ENCODE results near the gene SGMS2. TPM values are rescaled to one million over a fixed set of nuclear protein-coding genes. Genes with fewer than 3 reads are reported as not detected.

Gene SGMS2
- total RNA-seq, 1 donor from 2014 or later: 64.3 TPM

DNA sequence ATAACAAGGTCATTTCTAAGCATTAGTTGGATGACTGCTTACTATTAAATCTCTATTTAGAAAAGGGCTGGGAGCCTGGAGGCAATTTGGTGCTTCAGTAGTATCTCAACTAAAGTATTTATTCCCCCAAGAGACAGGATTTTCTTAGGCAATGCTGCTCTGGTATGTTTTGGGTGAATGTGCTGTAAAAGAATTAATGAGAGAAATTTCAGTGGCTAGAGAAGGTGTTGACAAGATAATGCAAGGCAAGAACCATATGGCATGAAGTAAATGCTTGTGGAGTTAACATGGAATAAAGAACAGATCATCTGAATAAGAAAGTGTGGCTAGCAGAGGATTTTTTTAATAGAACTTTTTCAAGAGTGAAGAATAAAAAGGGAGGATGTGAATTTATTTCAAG, 110.5 kb downstream of the SGMS2 start:
- TF ChIP-seq, protein P1, sequence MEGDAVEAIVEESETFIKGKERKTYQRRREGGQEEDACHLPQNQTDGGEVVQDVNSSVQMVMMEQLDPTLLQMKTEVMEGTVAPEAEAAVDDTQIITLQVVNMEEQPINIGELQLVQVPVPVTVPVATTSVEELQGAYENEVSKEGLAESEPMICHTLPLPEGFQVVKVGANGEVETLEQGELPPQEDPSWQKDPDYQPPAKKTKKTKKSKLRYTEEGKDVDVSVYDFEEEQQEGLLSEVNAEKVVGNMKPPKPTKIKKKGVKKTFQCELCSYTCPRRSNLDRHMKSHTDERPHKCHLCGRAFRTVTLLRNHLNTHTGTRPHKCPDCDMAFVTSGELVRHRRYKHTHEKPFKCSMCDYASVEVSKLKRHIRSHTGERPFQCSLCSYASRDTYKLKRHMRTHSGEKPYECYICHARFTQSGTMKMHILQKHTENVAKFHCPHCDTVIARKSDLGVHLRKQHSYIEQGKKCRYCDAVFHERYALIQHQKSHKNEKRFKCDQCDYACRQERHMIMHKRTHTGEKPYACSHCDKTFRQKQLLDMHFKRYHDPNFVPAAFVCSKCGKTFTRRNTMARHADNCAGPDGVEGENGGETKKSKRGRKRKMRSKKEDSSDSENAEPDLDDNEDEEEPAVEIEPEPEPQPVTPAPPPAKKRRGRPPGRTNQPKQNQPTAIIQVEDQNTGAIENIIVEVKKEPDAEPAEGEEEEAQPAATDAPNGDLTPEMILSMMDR (IDR thresholded peaks at IDR 0.05; ENCODE audit: insufficient read depth, low read length, poor library complexity, severe bottlenecking): no peak
- no peaks in the 10 kb centered on the region for H3K36me3 ChIP-seq (ENCODE audit: control insufficient read depth, insufficient read depth, low read length)
- H3K27me3 ChIP-seq (ENCODE audit: control insufficient read depth, insufficient read depth, low read length): peaks cover 2% of the 10 kb centered on the region
- DNase-seq (ENCODE audit: low read depth): no peak
- H3K4me3 ChIP-seq (ENCODE audit: low read depth, low read length): no peak overlapping the region

DNA sequence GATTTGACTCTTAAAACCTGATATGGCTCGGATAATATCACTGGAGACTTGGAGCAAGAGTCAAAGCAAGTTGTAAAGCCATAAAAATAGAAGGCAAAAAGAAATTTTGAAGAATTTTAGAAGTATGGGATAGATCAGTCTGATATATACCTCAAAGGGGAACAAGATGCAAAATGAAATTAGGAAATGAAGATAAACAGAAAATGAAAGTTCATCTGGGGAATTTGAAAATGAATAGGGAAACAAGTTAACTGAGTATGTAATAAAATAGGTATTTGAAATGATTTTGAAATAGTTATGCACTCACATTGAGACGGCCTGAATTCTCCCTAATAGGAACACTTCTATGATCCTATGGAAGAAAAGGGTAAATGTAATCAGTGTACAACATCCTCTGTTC, 112.3 kb downstream of the SGMS2 start:
- no peak for DNase-seq (ENCODE audit: low read depth)
- TF ChIP-seq, protein P1 (IDR thresholded peaks at IDR 0.05; ENCODE audit: insufficient read depth, low read length, poor library complexity, severe bottlenecking): no peak

DNA sequence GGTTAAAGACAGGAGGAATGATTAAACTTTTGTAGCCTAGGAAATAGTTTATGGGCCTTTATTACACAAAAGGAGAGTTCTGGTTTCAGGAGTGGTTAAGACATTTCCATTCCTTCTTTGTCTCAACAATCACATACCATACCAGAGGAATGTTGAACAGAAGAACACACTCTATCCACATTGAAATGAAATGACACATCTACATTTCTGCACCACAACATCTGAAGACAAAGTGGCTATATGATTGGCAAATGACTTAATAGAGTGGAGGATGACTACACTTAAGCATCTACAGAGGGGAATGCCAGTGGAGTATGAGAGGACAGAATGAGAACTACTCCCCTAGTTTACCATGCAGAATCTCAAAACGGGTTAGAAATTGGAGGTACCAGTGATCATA, 114.6 kb downstream of the SGMS2 start:
- TF ChIP-seq, protein P1 (IDR thresholded peaks at IDR 0.05; ENCODE audit: insufficient read depth, low read length, poor library complexity, severe bottlenecking): no peak
- no peaks in the 10 kb centered on the region for H3K36me3 ChIP-seq (ENCODE audit: control insufficient read depth, insufficient read depth, low read length)
- no peak overlapping the region for H3K4me3 ChIP-seq (ENCODE audit: low read depth, low read length)
- H3K27me3 ChIP-seq (ENCODE audit: control insufficient read depth, insufficient read depth, low read length): no peaks in the 10 kb centered on the region
- DNase-seq (ENCODE audit: low read depth): no peak

More for the DNA sequence above, 112.3 kb downstream of the SGMS2 start:
- Histone ChIP-seq H3K27me3 (ENCODE audit: control insufficient read depth, insufficient read depth, low read length) (peaks cover under 1% of the 10 kb centered on the region), H3K4me3 (ENCODE audit: low read depth, low read length) (no peak overlapping the region), H3K36me3 (ENCODE audit: control insufficient read depth, insufficient read depth, low read length) (no peaks in the 10 kb centered on the region)

DNA sequence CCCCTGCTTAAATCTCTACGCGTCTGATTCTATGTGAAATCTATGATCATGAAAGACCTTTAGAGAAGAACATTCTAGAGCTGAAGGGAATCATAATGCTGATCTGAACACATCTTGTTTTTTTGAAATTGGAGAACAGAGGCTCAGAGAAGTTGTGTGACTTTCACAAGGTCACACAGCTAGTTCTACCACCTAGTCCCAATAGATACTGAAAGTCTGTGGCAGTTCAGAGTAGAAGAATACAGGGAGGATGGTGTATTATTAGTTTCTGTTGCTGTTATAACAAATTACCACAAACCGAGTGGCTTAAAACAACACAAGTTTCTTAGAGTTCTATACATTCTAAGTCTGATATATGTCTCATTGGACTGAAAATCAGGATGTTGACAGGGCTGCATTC, 121.1 kb downstream of the SGMS2 start:
- Histone ChIP-seq H3K27me3 (ENCODE audit: control insufficient read depth, insufficient read depth, low read length) (no peaks in the 10 kb centered on the region), H3K36me3 (ENCODE audit: control insufficient read depth, insufficient read depth, low read length) (no peaks in the 10 kb centered on the region), H3K4me3 (ENCODE audit: low read depth, low read length) (no peak overlapping the region)
- TF ChIP-seq, protein P1 (IDR thresholded peaks at IDR 0.05; ENCODE audit: insufficient read depth, low read length, poor library complexity, severe bottlenecking): no peak
- no peak for DNase-seq (ENCODE audit: low read depth)

DNA sequence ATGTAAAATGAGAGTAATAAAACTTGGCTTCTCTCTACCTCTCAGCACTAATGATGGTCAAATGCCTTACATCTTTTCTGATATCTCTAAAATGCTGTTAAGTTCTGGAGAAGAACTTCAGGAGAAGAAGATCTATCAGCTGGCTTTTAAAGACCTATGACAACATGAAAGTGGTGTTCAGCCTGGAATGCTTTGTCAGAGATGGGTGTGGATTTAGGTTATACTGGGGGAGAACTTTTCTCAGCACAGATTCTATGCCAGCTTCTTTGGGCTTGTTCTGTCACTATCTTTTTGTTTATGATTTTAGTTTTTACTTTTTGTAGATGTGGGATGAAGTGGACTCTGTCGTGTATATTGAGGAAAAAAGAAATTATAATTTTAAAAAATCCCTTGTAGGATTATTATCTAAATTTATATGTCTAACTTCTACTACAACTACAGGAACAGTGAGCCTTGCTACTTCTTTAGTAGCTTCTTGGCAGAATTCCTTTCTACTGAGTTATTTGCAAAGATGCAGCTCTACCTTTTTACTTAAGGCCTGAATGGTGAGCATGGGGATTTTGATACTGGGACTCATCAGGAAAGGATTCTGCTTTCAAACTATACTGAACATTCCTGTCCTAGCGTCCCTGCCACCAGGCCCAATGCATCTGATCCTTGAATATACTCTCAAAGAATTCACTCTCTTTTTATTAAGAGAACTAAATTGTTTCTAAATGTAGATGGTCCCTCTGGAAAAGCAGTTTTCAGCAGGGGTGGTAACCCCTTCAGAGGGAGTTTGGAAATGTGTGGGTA, 126.2 kb downstream of the SGMS2 start:
- H3K27me3 ChIP-seq (ENCODE audit: control insufficient read depth, insufficient read depth, low read length): no peaks in the 10 kb centered on the region
- no peak for DNase-seq (ENCODE audit: low read depth)
- no peaks in the 10 kb centered on the region for H3K36me3 ChIP-seq (ENCODE audit: control insufficient read depth, insufficient read depth, low read length)
- TF ChIP-seq, protein P1 (IDR thresholded peaks at IDR 0.05; ENCODE audit: insufficient read depth, low read length, poor library complexity, severe bottlenecking): no peak
- H3K4me3 ChIP-seq (ENCODE audit: low read depth, low read length): no peak overlapping the region

DNA sequence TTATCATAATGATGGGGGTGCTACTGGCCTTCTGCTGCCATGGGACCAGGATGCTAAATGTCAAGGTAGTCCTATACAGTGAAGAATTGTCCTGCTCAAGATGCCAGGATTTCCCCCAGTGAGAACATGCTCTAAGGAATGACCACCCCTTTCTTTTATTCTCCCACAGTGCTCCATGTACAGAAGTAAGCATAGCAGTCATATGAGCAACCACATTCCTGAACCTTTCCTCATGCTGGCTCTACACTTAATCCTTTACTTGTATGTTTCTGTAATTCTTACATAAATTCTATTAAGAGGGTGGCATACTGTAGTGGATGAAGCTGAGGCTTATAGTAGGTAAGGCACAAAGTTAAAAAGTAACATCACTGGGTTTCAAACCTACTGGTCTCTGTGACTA, 126.8 kb downstream of the SGMS2 start:
- Histone ChIP-seq H3K4me3 (ENCODE audit: low read depth, low read length) (no peak overlapping the region), H3K36me3 (ENCODE audit: control insufficient read depth, insufficient read depth, low read length) (no peaks in the 10 kb centered on the region), H3K27me3 (ENCODE audit: control insufficient read depth, insufficient read depth, low read length) (no peaks in the 10 kb centered on the region)
- peak; percentile 52 for DNase-seq (ENCODE audit: low read depth)
- TF ChIP-seq, protein P1 (IDR thresholded peaks at IDR 0.05; ENCODE audit: insufficient read depth, low read length, poor library complexity, severe bottlenecking): no peak
